Measurements from ENCODE around the gene SSBP3.
"Not testable (repeated sequence)": the region's sequence is repeated elsewhere in the genome, so short reads cannot be mapped to it uniquely, and the experiment has no call there.

- not testable (repeated sequence) for TF ChIP-seq CTCF (IDR thresholded peaks at IDR 0.05); POLR2AphosphoS5 (IDR thresholded peaks at IDR 0.05); POLR2A (IDR thresholded peaks at IDR 0.05; ENCODE audit: low read depth); EP300 (IDR thresholded peaks at IDR 0.05)
Observed at GRCh38 chr1:54449431-54449830, 43.2 kb upstream of the SSBP3 start.
